Uterus (tissue), 2 donors: Measurements from ENCODE around the gene WDR17.

ENCODE experiments used
- POLR2A ChIP-seq, 2 donors: fragments of 450-650 bp; IDR thresholded peaks; one replicate each; pipeline ENCODE4 v1.6.1; 2016; ENCODE audit warnings: antibody characterized with exemption in 2 of 2, mild to moderate bottlenecking in 1 of 2, moderate library complexity in 1 of 2
- TF ChIP-seq, protein P1 (sequence below), 4 experiments: fragments of 200-600 bp in 2 of 4; fragments of 450-650 bp in 2 of 4; sonication (generic) in 2 of 4; IDR thresholded peaks; one replicate each; pipeline ENCODE4 v1.5.1; 2016 to 2019; ENCODE audit warnings: antibody characterized with exemption in 4 of 4, mild to moderate bottlenecking in 2 of 4, moderate library complexity in 1 of 4

DNA sequence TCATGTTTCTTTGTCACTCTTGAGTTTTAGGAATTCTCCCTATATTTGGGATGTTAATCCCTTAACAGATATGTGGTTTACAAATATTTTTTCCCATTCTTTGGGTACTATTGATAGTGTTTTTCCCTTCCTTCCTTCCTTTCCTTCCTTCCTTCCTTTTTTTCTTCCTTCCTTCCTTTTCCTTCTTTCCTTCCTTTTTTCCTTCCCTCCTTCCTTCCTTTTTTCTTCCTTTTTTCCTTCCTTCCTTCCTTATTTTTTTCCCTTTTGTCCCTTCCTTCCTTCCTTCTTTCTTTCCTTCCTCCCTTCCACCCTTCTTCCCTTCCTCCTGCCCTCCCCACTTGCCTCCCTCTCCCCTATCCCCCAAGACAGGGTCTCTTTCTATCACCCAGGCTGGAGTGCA is 42.1 kb downstream of the WDR17 start:
- TF ChIP-seq, protein P1, sequence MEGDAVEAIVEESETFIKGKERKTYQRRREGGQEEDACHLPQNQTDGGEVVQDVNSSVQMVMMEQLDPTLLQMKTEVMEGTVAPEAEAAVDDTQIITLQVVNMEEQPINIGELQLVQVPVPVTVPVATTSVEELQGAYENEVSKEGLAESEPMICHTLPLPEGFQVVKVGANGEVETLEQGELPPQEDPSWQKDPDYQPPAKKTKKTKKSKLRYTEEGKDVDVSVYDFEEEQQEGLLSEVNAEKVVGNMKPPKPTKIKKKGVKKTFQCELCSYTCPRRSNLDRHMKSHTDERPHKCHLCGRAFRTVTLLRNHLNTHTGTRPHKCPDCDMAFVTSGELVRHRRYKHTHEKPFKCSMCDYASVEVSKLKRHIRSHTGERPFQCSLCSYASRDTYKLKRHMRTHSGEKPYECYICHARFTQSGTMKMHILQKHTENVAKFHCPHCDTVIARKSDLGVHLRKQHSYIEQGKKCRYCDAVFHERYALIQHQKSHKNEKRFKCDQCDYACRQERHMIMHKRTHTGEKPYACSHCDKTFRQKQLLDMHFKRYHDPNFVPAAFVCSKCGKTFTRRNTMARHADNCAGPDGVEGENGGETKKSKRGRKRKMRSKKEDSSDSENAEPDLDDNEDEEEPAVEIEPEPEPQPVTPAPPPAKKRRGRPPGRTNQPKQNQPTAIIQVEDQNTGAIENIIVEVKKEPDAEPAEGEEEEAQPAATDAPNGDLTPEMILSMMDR (IDR thresholded peaks at IDR 0.05), result no peak
- TF ChIP-seq POLR2A (IDR thresholded peaks at IDR 0.05), result no peak
